IPS DF 6.9 (cell line): ENCODE results near the gene MSH5.

ENCODE experiments used
- DNase-seq: peaks from one replicate; pipeline ENCODE4 v3.0.0-alpha.2; 2013; ENCODE audit warnings: low read depth, low spot score
- H3K27ac ChIP-seq: one replicate; pipeline ENCODE4 v1.5.1; 2013; ENCODE audit warnings: low read length, control low read depth
- H3K27me3 ChIP-seq: 2 replicates; pipeline ENCODE4 v1.6.1; 2013; ENCODE audit warnings: mild to moderate bottlenecking, low read length; ENCODE audit not compliant: control insufficient read depth, insufficient read depth
- H3K36me3 ChIP-seq: 2 replicates; pipeline ENCODE4 v1.6.1; 2013; ENCODE audit warnings: low read length; ENCODE audit not compliant: control insufficient read depth, insufficient read depth
- H3K4me1 ChIP-seq: 2 replicates; pipeline ENCODE4 v1.6.1; 2013; ENCODE audit warnings: low read length; ENCODE audit not compliant: control insufficient read depth, insufficient read depth
- H3K4me3 ChIP-seq: 2 replicates; pipeline ENCODE4 v1.5.1; 2013; ENCODE audit warnings: mild to moderate bottlenecking, low read length
- H3K9me3 ChIP-seq: 2 replicates; pipeline ENCODE4 v1.6.1; 2013; ENCODE audit warnings: low read length, inconsistent platforms; ENCODE audit not compliant: control insufficient read depth, insufficient read depth
- WGBS: extraction: QIAGEN DNeasy Blood & Tissue Kit; methylation state at CpG from one replicate; pipeline ENCODE4 v1.1.7; 2013; ENCODE audit warnings: mixed read lengths, missing lambda C conversion rate; ENCODE audit not compliant: insufficient read length, insufficient coverage; 5-methylcytosine and 5-hydroxymethylcytosine counted together

MSH5 gene

DNA sequence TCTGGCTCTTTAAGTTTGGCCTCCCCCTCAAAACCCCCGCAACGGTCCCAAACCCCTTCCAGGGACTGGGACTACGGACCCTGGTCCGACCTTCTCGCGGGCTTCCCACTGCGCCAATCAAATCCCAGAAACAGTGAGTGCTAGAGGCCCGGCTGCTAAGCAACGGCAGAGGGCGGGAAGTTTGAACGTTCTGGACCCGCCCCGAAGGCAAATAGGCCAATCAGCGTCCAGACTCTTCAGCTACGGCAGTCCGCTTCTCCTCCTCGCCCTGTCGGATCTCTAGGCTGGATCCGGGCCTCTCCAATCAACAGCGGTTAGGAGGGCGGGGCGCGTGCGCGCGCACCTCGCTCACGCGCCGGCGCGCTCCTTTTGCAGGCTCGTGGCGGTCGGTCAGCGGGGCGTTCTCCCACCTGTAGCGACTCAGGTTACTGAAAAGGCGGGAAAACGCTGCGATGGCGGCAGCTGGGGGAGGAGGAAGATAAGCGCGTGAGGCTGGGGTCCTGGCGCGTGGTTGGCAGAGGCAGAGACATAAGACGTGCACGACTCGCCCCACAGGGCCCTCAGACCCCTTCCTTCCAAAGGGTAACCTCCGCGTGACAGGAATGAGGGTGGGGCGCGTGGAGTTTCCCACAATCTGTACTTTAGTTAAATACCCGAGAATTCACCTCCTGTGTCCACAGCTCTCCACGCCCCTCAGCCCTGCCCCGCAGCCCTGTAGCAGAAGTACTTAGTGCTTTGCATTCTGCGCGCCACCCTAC, at the start of gene MSH5:
TSS of gene MSH5 (plus strand) at position 367 of the 758 bp plus-strand sequence. CDS start 462 bp downstream, outside the sequence.
- Histone ChIP-seq H3K27me3 (no peaks in the 10 kb centered on the region), H3K36me3 (no peaks in the 10 kb centered on the region), H3K27ac (no peak within 1 kb of the TSS), H3K4me3 (peak within 1 kb of the TSS; percentile 35; the same call in 1 of the 2 replicates), H3K9me3 (no peaks in the 10 kb centered on the region), H3K4me1 (peaks cover 12% of the 10 kb centered on the region; the same call in 1 of the 2 replicates)
- peak; percentile 98 for DNase-seq
- no CpG with 5 or more reads among the region's 58 CpGs for WGBS

DNA sequence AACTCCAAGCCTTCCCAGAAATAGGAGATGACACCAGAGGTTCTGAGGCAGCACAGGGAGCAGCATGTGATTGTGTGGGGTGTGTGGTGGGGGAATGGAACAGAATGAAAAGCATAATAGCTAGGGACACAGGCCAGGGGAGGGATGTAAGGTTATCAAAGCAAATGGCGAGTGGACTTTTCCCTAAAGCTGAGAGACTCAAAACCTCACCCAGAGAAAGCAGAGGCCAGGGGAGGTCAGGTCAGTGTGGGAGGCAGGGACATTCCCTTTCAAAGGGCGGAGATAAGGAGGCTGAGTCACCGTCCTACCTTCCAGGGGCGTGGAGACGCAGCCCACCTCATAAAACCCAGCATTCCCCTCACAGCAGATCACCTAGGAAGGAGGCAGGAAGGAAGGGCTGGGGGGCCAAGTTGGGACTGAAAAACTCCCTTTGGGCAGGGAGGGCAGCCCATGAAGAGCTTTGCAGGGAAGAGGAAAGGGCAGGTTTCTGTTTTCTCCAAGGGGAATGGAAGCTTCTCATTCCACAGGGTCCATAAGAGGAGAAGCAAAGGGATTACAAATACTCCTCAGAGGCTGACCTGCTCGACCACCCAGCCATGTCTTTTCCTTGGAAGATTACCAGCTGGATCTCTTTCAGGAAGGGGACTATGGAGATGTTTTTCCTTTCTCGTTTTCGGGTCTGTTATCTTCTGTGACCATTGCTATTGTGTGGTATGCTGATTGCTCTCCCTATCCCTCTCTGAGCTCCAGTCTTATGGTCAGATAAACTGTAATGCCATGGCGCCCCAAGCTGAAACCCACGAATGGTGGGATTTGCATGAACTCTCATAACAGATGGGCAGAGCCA, 49.4 kb upstream of the MSH5 start:
- no peak overlapping the region for H3K27ac ChIP-seq
- H3K27me3 ChIP-seq, result no peaks in the 10 kb centered on the region
- H3K4me3 ChIP-seq, result no peak overlapping the region
- H3K36me3 ChIP-seq, result peaks cover 13% of the 10 kb centered on the region
- H3K9me3 ChIP-seq, result no peaks in the 10 kb centered on the region
- DNase-seq, result no peak
- WGBS, result no CpG with 5 or more reads among the region's 10 CpGs
- no peaks in the 10 kb centered on the region for H3K4me1 ChIP-seq

DNA sequence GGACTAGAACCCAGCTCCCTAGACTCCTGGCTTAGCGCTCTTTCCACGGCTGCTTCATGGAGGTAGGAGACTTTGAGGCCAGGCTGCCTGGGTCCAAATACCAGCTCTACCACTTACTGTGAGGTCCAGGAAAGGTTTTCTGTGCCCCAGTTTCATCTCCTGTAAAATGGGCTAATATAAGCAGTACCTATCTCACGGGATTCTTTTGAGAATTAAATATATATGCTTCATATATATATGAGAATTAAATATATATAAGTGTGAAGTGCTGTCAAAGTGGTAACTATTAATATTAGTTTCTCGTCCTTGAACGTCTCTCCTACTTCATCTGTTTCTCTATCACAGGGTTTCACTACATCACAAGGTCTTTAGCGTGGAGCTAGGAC, 48.7 kb upstream of the MSH5 start:
- Histone ChIP-seq H3K27ac (no peak overlapping the region), H3K4me3 (no peak overlapping the region), H3K27me3 (no peaks in the 10 kb centered on the region), H3K9me3 (no peaks in the 10 kb centered on the region), H3K36me3 (peaks cover 13% of the 10 kb centered on the region), H3K4me1 (no peaks in the 10 kb centered on the region)
- WGBS, result no CpG with 5 or more reads among the region's 6 CpGs
- no peak for DNase-seq

DNA sequence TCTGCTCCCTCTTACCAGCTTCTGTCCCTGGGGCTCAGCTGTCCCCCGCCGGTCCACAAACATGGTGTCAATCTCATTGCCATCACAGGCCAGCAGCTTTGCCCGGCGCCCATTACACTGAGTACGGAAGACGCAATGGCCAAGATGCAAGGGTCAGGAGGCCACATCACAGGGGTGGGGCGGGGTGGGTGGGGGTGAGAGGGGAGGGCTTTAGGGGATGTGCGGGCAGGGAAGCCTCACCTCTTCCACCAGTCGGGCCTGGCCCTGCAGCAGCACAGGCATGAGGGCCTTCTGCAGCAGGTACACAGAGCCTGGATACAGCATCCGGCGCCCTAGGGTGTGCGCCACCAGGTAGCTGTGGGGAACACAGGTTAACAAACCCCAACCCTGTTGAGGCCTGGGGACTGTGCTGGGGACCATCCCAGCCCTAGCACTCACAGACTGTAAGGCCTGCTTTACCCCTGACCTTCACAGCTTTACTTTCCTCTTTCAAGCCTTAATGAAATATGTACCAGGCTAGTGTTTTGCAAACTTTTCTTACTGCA, 48.2 kb upstream of the MSH5 start:
- no peaks in the 10 kb centered on the region for H3K9me3 ChIP-seq
- no peak for DNase-seq
- no CpG with 5 or more reads among the region's 12 CpGs for WGBS
- H3K36me3 ChIP-seq, result peaks cover 13% of the 10 kb centered on the region
- no peak overlapping the region for H3K27ac ChIP-seq
- H3K4me1 ChIP-seq, result no peaks in the 10 kb centered on the region
- H3K27me3 ChIP-seq, result no peaks in the 10 kb centered on the region
- H3K4me3 ChIP-seq, result no peak overlapping the region

DNA sequence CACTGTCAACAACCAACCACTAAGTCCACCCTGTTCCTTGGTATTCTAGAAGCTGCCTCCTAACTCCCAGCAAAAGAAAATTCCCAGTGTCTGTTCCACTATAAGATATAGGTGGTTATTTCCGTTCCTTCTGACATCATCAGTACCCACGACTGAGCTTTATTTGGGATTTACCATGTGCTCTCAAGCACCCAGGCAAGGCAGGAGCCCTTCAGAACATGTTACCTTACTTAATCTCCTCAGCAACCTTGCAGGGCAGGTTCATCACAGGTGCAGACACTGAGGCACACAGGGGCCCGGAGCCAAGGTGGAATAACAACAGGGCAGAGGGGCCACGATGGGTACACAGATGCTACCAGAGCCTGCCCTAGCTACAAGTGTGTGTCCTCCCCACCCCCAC, 47.5 kb upstream of the MSH5 start:
- no CpG with 5 or more reads among the region's 4 CpGs for WGBS
- no peaks in the 10 kb centered on the region for H3K9me3 ChIP-seq
- peaks cover 11% of the 10 kb centered on the region for H3K36me3 ChIP-seq
- no peak overlapping the region for H3K4me3 ChIP-seq
- no peaks in the 10 kb centered on the region for H3K27me3 ChIP-seq
- DNase-seq, result no peak
- no peaks in the 10 kb centered on the region for H3K4me1 ChIP-seq
- no peak overlapping the region for H3K27ac ChIP-seq

DNA sequence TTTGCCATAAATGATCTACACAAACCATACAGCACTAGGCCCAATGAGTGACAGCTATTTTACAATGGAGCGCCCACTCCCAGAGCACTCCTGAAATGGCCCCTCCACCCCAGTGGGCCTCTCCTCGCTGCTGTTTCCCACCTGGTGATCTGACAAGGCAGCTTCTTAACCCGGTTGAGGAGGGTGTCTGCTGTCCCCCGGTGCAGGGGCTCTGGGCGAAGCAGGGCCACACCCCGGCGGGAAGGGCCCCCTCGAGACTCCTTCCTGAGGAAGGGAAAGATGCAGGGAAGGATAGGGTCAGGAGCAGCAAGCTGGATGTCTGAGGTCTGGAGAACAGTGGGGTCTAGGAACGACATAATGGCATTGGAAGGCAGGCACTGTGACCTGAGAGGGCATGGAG, 46.9 kb upstream of the MSH5 start:
- peaks cover 9% of the 10 kb centered on the region for H3K36me3 ChIP-seq
- H3K27ac ChIP-seq, result no peak overlapping the region

DNA sequence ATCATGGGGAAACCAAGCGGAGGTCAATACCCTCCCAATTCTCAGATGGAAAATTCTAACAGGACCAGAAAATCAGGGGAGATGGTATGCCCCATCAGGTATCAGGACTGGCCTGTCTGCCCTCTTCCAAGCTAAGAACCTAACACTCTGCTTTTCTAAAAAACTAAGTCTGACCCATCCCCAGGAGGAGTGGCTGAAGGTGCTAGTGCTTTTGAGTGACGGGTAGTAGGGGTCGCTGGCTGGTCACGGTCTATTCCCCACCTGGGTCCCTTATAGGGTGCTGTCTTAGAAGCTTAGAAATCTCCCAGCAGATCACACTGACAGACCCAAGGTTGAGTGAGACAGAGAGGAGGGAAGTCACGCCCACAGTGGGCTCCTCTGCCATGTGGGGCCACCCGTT, 46.3 kb upstream of the MSH5 start:
- no peak for DNase-seq
- peaks cover 6% of the 10 kb centered on the region; the same call in 1 of the 2 replicates for H3K36me3 ChIP-seq
- no peaks in the 10 kb centered on the region for H3K4me1 ChIP-seq
- H3K27me3 ChIP-seq, result no peaks in the 10 kb centered on the region
- H3K4me3 ChIP-seq, result no peak overlapping the region
- no peaks in the 10 kb centered on the region for H3K9me3 ChIP-seq
- no CpG with 5 or more reads among the region's 6 CpGs for WGBS
- no peak overlapping the region for H3K27ac ChIP-seq

More for the DNA sequence above, 46.9 kb upstream of the MSH5 start:
- WGBS, result no CpG with 5 or more reads among the region's 9 CpGs
- Histone ChIP-seq H3K4me1 (no peaks in the 10 kb centered on the region), H3K4me3 (no peak overlapping the region), H3K27me3 (no peaks in the 10 kb centered on the region), H3K9me3 (no peaks in the 10 kb centered on the region)
- DNase-seq, result no peak

DNA sequence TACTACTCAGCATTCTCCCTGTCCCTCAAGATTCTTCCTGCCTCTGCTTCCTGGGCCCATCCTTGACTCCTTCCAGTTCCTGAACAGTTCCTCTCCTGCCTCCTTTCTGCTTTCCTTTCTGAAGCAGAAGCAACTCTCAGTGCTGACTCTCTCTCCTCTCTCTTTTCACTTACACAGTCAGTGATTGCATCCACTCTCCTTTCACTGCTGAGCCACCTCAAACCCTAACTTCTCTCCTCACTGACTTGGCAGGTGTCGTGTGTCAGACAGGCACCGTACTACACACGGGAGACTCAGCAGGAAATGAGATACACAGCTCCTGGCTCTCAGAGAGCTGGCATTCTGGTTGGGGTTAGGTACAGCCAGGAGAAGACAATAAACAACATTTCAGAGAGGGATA, 42.2 kb upstream of the MSH5 start:
- DNase-seq, result no peak
- Histone ChIP-seq H3K27ac (no peak overlapping the region), H3K36me3 (peaks cover 2% of the 10 kb centered on the region; the same call in 1 of the 2 replicates)

DNA sequence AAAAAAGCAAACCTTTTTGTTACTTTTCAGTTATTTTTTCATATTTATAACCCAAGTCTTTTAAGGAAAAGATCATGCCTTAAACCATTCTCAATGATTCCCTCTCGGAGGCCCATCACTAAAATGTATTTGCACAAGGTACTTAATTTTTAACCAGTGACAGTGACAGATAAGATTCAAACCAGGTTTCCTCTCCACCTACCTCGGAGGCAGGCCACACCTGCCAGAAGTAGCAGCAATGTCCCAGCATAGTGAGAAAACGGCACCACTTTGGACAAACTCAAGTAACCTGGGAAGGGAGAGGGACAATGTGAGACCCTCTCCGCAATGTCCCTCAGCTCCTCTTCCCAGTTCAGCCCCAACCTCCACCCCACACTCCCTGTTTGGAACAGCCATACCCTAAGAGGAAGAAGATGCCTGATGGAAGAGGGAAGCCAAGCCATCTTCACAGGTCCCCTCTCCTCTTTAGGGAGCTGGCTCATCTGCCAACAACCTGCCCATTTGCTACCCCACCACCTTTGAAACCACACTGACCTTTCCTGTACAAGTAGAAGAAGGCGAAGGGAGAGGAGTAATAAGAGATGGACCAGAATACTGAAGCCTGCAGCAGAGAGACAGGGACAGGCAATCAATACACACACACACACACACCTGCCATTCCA, 38.9 kb upstream of the MSH5 start:
- Histone ChIP-seq H3K4me3 (no peak overlapping the region), H3K27me3 (no peaks in the 10 kb centered on the region), H3K9me3 (no peaks in the 10 kb centered on the region), H3K27ac (no peak overlapping the region), H3K36me3 (peaks cover 2% of the 10 kb centered on the region; the same call in 1 of the 2 replicates), H3K4me1 (peaks cover 6% of the 10 kb centered on the region)
- no peak for DNase-seq
- no CpG with 5 or more reads among the region's 5 CpGs for WGBS

More for the DNA sequence above, 42.2 kb upstream of the MSH5 start:
- peaks cover 6% of the 10 kb centered on the region for H3K4me1 ChIP-seq
- no peaks in the 10 kb centered on the region for H3K27me3 ChIP-seq
- H3K4me3 ChIP-seq, result no peak overlapping the region
- H3K9me3 ChIP-seq, result no peaks in the 10 kb centered on the region
- no CpG with 5 or more reads among the region's 3 CpGs for WGBS
